Epithelial cell of esophagus (primary cell): ENCODE data around the gene WFDC2.

ENCODE experiments used
- DNase-seq: peaks from one replicate; pipeline ENCODE4 v3.0.0; 2010; ENCODE audit warnings: low read depth
- H3K4me3 ChIP-seq: 2 replicates; pipeline ENCODE4 v1.5.1; 2011; ENCODE audit warnings: mild to moderate bottlenecking, low read length, control low read depth
- CTCF ChIP-seq: IDR thresholded peaks from 2 replicates; pipeline ENCODE4 v1.5.1; 2011; ENCODE audit warnings: low read depth, mild to moderate bottlenecking, low read length, control low read depth, inconsistent platforms; ENCODE audit not compliant: insufficient read depth; ENCODE audit errors: missing control alignments

Gene WFDC2

DNA sequence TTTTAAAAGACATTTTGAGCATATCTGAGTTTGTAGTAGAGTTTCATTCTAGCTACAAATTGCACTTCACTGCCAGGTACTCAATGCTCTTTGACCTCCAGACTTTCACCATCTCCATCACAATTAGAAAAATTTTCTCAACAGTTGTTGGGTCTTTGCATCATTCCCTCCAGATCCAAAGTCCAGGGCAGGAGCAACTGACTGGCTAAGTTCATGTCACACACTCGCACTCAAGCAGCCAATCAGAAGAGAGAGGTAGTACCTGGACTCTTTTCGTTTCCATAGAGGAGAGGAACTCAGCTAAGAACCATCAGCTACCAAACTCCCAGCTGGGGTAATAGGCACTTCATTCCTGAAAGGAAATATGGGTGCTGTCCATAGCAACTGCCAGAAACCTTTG lies 36.8 kb downstream of the WFDC2 start:
- no peak for TF ChIP-seq CTCF
- H3K4me3 ChIP-seq: no peak overlapping the region
- no peak for DNase-seq

GRCh38 chr20:45507011-45507820 lies 37.7 kb downstream of the WFDC2 start:
- DNase-seq: peak; percentile 85
- no peak overlapping the region for H3K4me3 ChIP-seq
- TF ChIP-seq CTCF: no peak

GRCh38 chr20:45508068-45508886 lies 38.7 kb downstream of the WFDC2 start:
- TF ChIP-seq CTCF: no peak

DNA sequence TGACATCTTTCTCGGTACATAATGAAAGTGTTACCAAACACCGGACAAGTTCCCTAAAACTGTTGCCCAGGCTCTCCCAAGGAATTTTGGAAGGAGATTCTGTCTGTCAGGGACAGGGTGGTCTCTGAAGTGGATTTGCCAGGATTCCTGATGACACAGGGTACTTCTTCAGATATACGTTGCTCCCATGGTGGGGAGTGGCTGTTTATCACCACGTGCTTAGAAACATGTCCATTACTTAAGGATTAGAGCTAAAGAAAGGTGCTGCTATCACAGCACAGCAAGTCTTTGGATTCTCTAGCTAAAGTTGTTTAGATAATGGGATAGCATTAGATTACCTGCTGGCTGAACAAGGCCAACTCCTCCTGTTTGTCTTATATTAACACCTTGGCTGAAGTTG lies 39.5 kb downstream of the WFDC2 start:
- H3K4me3 ChIP-seq: no peak overlapping the region
- DNase-seq: no peak
- TF ChIP-seq CTCF: no peak

More at GRCh38 chr20:45508068-45508886, 38.7 kb downstream of the WFDC2 start:
- no peak overlapping the region for H3K4me3 ChIP-seq
- peak; percentile 21 for DNase-seq

- no peak for TF ChIP-seq CTCF
Measured at GRCh38 chr20:45510242-45510862, 40.8 kb downstream of the WFDC2 start.

GRCh38 chr20:45515147-45515913 lies 45.8 kb downstream of the WFDC2 start, which contains the start of gene SPINT3:
TSS of gene SPINT3 (minus strand) at chr20:45515622. CDS start at chr20:45515608, 14 bp downstream.
- DNase-seq: no peak
- no peak for TF ChIP-seq CTCF
- no peak within 1 kb of the TSS for H3K4me3 ChIP-seq

More at GRCh38 chr20:45510242-45510862, 40.8 kb downstream of the WFDC2 start:
- H3K4me3 ChIP-seq: no peak overlapping the region
- DNase-seq: peak; percentile 50
